CD4-positive, alpha-beta memory T cell (primary cell): ENCODE data around the gene SNRNP70. TPM values are rescaled to one million over a fixed set of nuclear protein-coding genes. Genes with fewer than 3 reads are reported as not detected.
"Not testable (repeated sequence)": the region's sequence is repeated elsewhere in the genome, so short reads cannot be mapped to it uniquely, and the experiment has no call there.

Experiments used
- CTCF ChIA-PET: fragments of 350-600 bp; sonication (Branson Sonifier 250); formaldehyde crosslinking; loops from one replicate; lab custom pipeline; 2021; ENCODE audit warnings: inconsistent platforms; ENCODE audit not compliant: partially characterized antibody; lab: Charles Lee
- POLR2A ChIA-PET: fragments of 350-600 bp; sonication (Branson Sonifier 250); formaldehyde crosslinking; loops from one replicate; lab custom pipeline; 2021; ENCODE audit not compliant: partially characterized antibody; lab: Charles Lee
- DNase-seq, 5 donors: peaks; one replicate each; pipeline versions ENCODE4 v3.0.0 to v3.0.0-alpha.2; 2020 to 2022; ENCODE audit warnings: mixed read lengths in 1 of 5
- H3K27ac ChIP-seq: one replicate; pipeline ENCODE4 v1.7.0; 2013; ENCODE audit warnings: low read depth, low read length
- H3K27me3 ChIP-seq: 2 replicates; pipeline ENCODE4 v1.7.0; 2013; ENCODE audit warnings: mild to moderate bottlenecking, low read length, moderate library complexity; ENCODE audit not compliant: insufficient read depth
- H3K36me3 ChIP-seq: 2 replicates; pipeline ENCODE4 v1.7.0; 2013; ENCODE audit warnings: mild to moderate bottlenecking, low read length, moderate library complexity; ENCODE audit not compliant: insufficient read depth
- H3K4me1 ChIP-seq: 2 replicates; pipeline ENCODE4 v1.7.0; 2013; ENCODE audit warnings: mild to moderate bottlenecking, low read length, moderate library complexity; ENCODE audit not compliant: insufficient read depth
- H3K4me3 ChIP-seq, 2 donors: one replicate each; pipeline ENCODE4 v1.7.0; 2013; ENCODE audit warnings: low read length in 2 of 2, mild to moderate bottlenecking in 1 of 2
- H3K9me3 ChIP-seq, 2 donors: one replicate each; pipeline ENCODE4 v1.7.0; 2013; ENCODE audit warnings: low read length in 2 of 2, control low read depth in 1 of 2; ENCODE audit not compliant: control insufficient read depth in 1 of 2
- H3K27ac Mint-ChIP-seq, 7 donors: one replicate each; pipeline ENCODE4 v1.8.0; 2020 to 2021; ENCODE audit warnings: mixed read lengths in 7 of 7, mild to moderate bottlenecking in 6 of 7, inconsistent platforms in 3 of 7, moderate library complexity in 3 of 7
- H3K27me3 Mint-ChIP-seq, 2 donors: one replicate each; pipeline ENCODE4 v1.8.0; 2020 to 2021; ENCODE audit warnings: mixed read lengths in 2 of 2
- H3K36me3 Mint-ChIP-seq, 2 donors: one replicate each; pipeline ENCODE4 v1.8.0; 2020 to 2021; ENCODE audit warnings: mixed read lengths in 2 of 2, inconsistent platforms in 1 of 2, mild to moderate bottlenecking in 1 of 2
- H3K4me1 Mint-ChIP-seq, 4 donors: one replicate each; pipeline ENCODE4 v1.8.0; 2020 to 2021; ENCODE audit warnings: mixed read lengths in 4 of 4, mild to moderate bottlenecking in 1 of 4
- H3K4me3 Mint-ChIP-seq, 8 donors: one replicate each; pipeline ENCODE4 v1.8.0; 2020 to 2021; ENCODE audit warnings: mixed read lengths in 8 of 8, mild to moderate bottlenecking in 7 of 8, moderate library complexity in 6 of 8, inconsistent platforms in 3 of 8
- H3K9me3 Mint-ChIP-seq, 8 donors: one replicate each; pipeline ENCODE4 v1.8.0; 2020 to 2021; ENCODE audit warnings: mixed read lengths in 8 of 8, mild to moderate bottlenecking in 5 of 8, inconsistent platforms in 3 of 8, moderate library complexity in 1 of 8
- intact Hi-C: fragments of 100-400 bp; cut with micrococcal nuclease; formaldehyde crosslinking; loops from one replicate; pipeline ENCODE4 v1.15.1; 2023
- polyA plus RNA-seq, 2 donors: library from polyadenylated mRNA; unstranded; fragments of 300-500 nt; fragmentation: Illumina TruSeq; gene quantifications; one replicate each; pipeline ENCODE4 v1.2.3, GENCODE V29; 2021
- total RNA-seq, 2 experiments: library from RNA; stranded (reverse); gene quantifications; one replicate each; pipeline ENCODE4 v1.2.3, GENCODE V29; 2021

The SNRNP70 gene
- total and polyA plus RNA-seq, 4 experiments from 2014 or later = 31.5 to 689 (median 365) TPM

- H3K9me3 Mint-ChIP-seq, H3K36me3 Mint-ChIP-seq, H3K27me3 ChIP-seq, H3K4me3 Mint-ChIP-seq, H3K36me3 ChIP-seq, H3K9me3 ChIP-seq, H3K27ac Mint-ChIP-seq, H3K27ac ChIP-seq, H3K27me3 Mint-ChIP-seq: not testable (repeated sequence)
- intact Hi-C loops = loop anchor here (5.0 kb wide), 1 partner anchor 40 kb away; the partner anchor contains the start of gene SNRNP70
- Histone ChIP-seq H3K4me3 (peak overlapping the region in 1 of 2 donors; percentile 57), H3K4me1 (peaks cover 14% of the 10 kb centered on the region)
- peak in 1 of 5 donors; percentile 38 for DNase-seq
- H3K4me1 Mint-ChIP-seq = peaks cover 10 to 20% (median 13%) of the 10 kb centered on the region in 4 donors
- POLR2A ChIA-PET = interaction anchor here (0.6 to 4.1 kb wide), 5 partner anchors 7 to 708 kb away, joined by 3 to 38 read pairs (median 8); partner anchors contain the start of genes GYS1, LIN7B, PPFIA3 and RUVBL2
- CTCF ChIA-PET = interaction anchor here (0.6 to 2.7 kb wide), 7 partner anchors 7 to 339 kb away, joined by 3 to 8 read pairs (median 3); partner anchors contain the start of genes PPFIA3 and RUVBL2
These were observed 42.0 kb downstream of the SNRNP70 start for GRCh38 chr19:49127225-49127624.

- Mint-ChIP-seq H3K27me3 (no peaks in the 10 kb centered on the region), H3K9me3 (peaks cover 0 to 2% (median 0%) of the 10 kb centered on the region in 8 donors), H3K4me3 (peak overlapping the region; percentile 81 to 91 (median 89)), H3K27ac (peak overlapping the region; percentile 80 to 97 (median 93)), H3K4me1 (peaks cover 8 to 25% (median 14%) of the 10 kb centered on the region in 4 donors), H3K36me3 (no peaks in the 10 kb centered on the region)
- Histone ChIP-seq H3K9me3 (no peaks in the 10 kb centered on the region), H3K4me1 (peaks cover 14% of the 10 kb centered on the region), H3K27me3 (no peaks in the 10 kb centered on the region), H3K27ac (no peak overlapping the region), H3K4me3 (peak overlapping the region in 1 of 2 donors; percentile 57), H3K36me3 (no peaks in the 10 kb centered on the region)
- intact Hi-C loops = loop anchor here (1.0 to 5.0 kb wide), 4 partner anchors 9 to 41 kb away; partner anchors contain the start of genes C19orf73, LIN7B, PPFIA3 and SNRNP70
- ChIA-PET POLR2A (interaction anchor here (1.3 to 4.1 kb wide), 3 partner anchors 8 to 13 kb away, joined by 8 to 38 read pairs (median 9); partner anchors contain the start of genes LIN7B and PPFIA3), CTCF (interaction anchor here (0.6 to 2.7 kb wide), 10 partner anchors 8 to 340 kb away, joined by 3 to 8 read pairs (median 3); partner anchors contain the start of genes LIN7B, PPFIA3 and RUVBL2)
- DNase-seq = peak; percentile 93 to 96 (median 95)
These were observed 42.7 kb downstream of the SNRNP70 start for GRCh38 chr19:49127674-49128544.

- peak overlapping the region in 7 of 8 donors; percentile 61 to 91 (median 89) for H3K4me3 Mint-ChIP-seq
- H3K9me3 ChIP-seq = no peaks in the 10 kb centered on the region
These were observed 43.4 kb downstream of the SNRNP70 start for GRCh38 chr19:49128545-49129237.

GRCh38 chr19:49129238-49129583 is 44.0 kb downstream of the SNRNP70 start:
- ChIA-PET POLR2A (interaction anchor here (1.2 to 4.1 kb wide), 2 partner anchors 9 to 14 kb away, joined by 3 to 38 read pairs; partner anchors contain the start of gene LIN7B), CTCF (interaction anchor here (1.1 to 2.2 kb wide), 4 partner anchors 12 to 32 kb away, joined by 3 to 9 read pairs (median 6); partner anchors contain the start of gene LIN7B)
- no peaks in the 10 kb centered on the region for H3K27me3 ChIP-seq
- H3K36me3 ChIP-seq = no peaks in the 10 kb centered on the region
- peaks cover 8 to 35% (median 20%) of the 10 kb centered on the region in 4 donors for H3K4me1 Mint-ChIP-seq
- intact Hi-C loops = loop anchor here (2.0 to 5.0 kb wide), 2 partner anchors 16 to 42 kb away; partner anchors contain the start of gene SNRNP70
- no peak overlapping the region for H3K27ac ChIP-seq
- H3K9me3 ChIP-seq = no peaks in the 10 kb centered on the region
- peaks cover 0 to 2% (median 0%) of the 10 kb centered on the region in 8 donors for H3K9me3 Mint-ChIP-seq
- H3K27me3 Mint-ChIP-seq = peaks cover 0 to 3% of the 10 kb centered on the region in 2 donors
- peak in 1 of 5 donors; percentile 44 for DNase-seq
- no peaks in the 10 kb centered on the region for H3K36me3 Mint-ChIP-seq
- peaks cover 23% of the 10 kb centered on the region for H3K4me1 ChIP-seq
- peak overlapping the region in 2 of 7 donors; percentile 15 to 80 for H3K27ac Mint-ChIP-seq
- no peak overlapping the region for H3K4me3 ChIP-seq
- peak overlapping the region in 4 of 8 donors; percentile 35 to 90 (median 55) for H3K4me3 Mint-ChIP-seq

More at GRCh38 chr19:49128545-49129237, 43.4 kb downstream of the SNRNP70 start:
- Mint-ChIP-seq H3K27me3 (peaks cover 0 to 1% of the 10 kb centered on the region in 2 donors), H3K36me3 (no peaks in the 10 kb centered on the region), H3K4me1 (peaks cover 8 to 30% (median 19%) of the 10 kb centered on the region in 4 donors), H3K9me3 (peaks cover 0 to 2% (median 0%) of the 10 kb centered on the region in 8 donors), H3K27ac (peak overlapping the region; percentile 24 to 97 (median 93))
- DNase-seq = peak in 1 of 5 donors; percentile 41
- POLR2A ChIA-PET = interaction anchor here (1.2 to 4.1 kb wide), 3 partner anchors 8 to 14 kb away, joined by 3 to 38 read pairs (median 9); partner anchors contain the start of genes LIN7B and PPFIA3
- intact Hi-C loops = loop anchor here (1.0 to 5.0 kb wide), 4 partner anchors 9 to 41 kb away; partner anchors contain the start of genes C19orf73, LIN7B, PPFIA3 and SNRNP70
- Histone ChIP-seq H3K36me3 (no peaks in the 10 kb centered on the region), H3K4me1 (peaks cover 19% of the 10 kb centered on the region), H3K27me3 (no peaks in the 10 kb centered on the region), H3K27ac (no peak overlapping the region), H3K4me3 (peak overlapping the region in 1 of 2 donors; percentile 55)
- CTCF ChIA-PET = interaction anchor here (0.8 to 2.7 kb wide), 10 partner anchors 11 to 135 kb away, joined by 3 to 9 read pairs (median 4); partner anchors contain the start of genes LIN7B and RUVBL2

GRCh38 chr19:49130325-49130724 is 45.1 kb downstream of the SNRNP70 start:
- H3K4me1 Mint-ChIP-seq = peaks cover 8 to 37% (median 20%) of the 10 kb centered on the region in 4 donors
- H3K27me3 ChIP-seq = no peaks in the 10 kb centered on the region
- peaks cover 1 to 3% of the 10 kb centered on the region in 2 donors for H3K27me3 Mint-ChIP-seq
- CTCF ChIA-PET = interaction anchor here (1.6 to 2.2 kb wide), 2 partner anchors 13 to 33 kb away, joined by 5 to 7 read pairs; no protein-coding TSS in a partner anchor
- H3K36me3 ChIP-seq = no peaks in the 10 kb centered on the region
- H3K27ac Mint-ChIP-seq = peak overlapping the region in 1 of 7 donors; percentile 18
- no peak overlapping the region for H3K27ac ChIP-seq
- peaks cover 23% of the 10 kb centered on the region for H3K4me1 ChIP-seq
- intact Hi-C loops = no loop called here
- no peak overlapping the region for H3K4me3 ChIP-seq
- no peaks in the 10 kb centered on the region for H3K9me3 ChIP-seq
- H3K4me3 Mint-ChIP-seq = no peak overlapping the region
- peak in 1 of 5 donors; percentile 16 for DNase-seq
- POLR2A ChIA-PET = interaction anchor here (1.2 to 4.1 kb wide), 2 partner anchors 10 to 15 kb away, joined by 3 to 38 read pairs; partner anchors contain the start of gene LIN7B
- H3K9me3 Mint-ChIP-seq = peaks cover 0 to 2% (median 0%) of the 10 kb centered on the region in 8 donors
- no peaks in the 10 kb centered on the region for H3K36me3 Mint-ChIP-seq
